Ishikawa (cell line): Measurements from ENCODE around the gene CARMIL1.

Experiments used
- CEBPB ChIP-seq: IDR thresholded peaks from 2 replicates; pipeline ENCODE4 v1.6.1; 2012
- CREB1 ChIP-seq: IDR thresholded peaks from 2 replicates; pipeline ENCODE4 v1.6.1; 2012; ENCODE audit warnings: low read depth
- EGR1 ChIP-seq: IDR thresholded peaks from 2 replicates; pipeline ENCODE4 v1.6.1; 2012
- EP300 ChIP-seq: IDR thresholded peaks from 2 replicates; pipeline ENCODE4 v1.6.1; 2012; ENCODE audit warnings: borderline replicate concordance
- FOXM1 ChIP-seq: IDR thresholded peaks from 2 replicates; pipeline ENCODE4 v1.6.1; 2012; ENCODE audit warnings: low read depth, borderline replicate concordance
- NFIC ChIP-seq: IDR thresholded peaks from 2 replicates; pipeline ENCODE4 v1.6.1; 2012
- RAD21 ChIP-seq: IDR thresholded peaks from 2 replicates; pipeline ENCODE4 v1.6.1; 2012; ENCODE audit warnings: low read depth
- TAF1 ChIP-seq: IDR thresholded peaks from 2 replicates; pipeline ENCODE4 v1.6.1; 2012; ENCODE audit warnings: low read depth, mild to moderate bottlenecking
- TCF12 ChIP-seq: IDR thresholded peaks from 2 replicates; pipeline ENCODE4 v1.6.1; 2012; ENCODE audit warnings: low read depth
- TEAD4 ChIP-seq: IDR thresholded peaks from 2 replicates; pipeline ENCODE4 v1.6.1; 2012
- YY1 ChIP-seq: IDR thresholded peaks from 2 replicates; pipeline ENCODE4 v1.6.1; 2012; ENCODE audit warnings: low read depth
- ZBTB7A ChIP-seq: IDR thresholded peaks from 2 replicates; pipeline ENCODE4 v1.6.1; 2012; ENCODE audit warnings: low read depth
- TF ChIP-seq, protein P1 (sequence below): IDR thresholded peaks from 2 replicates; pipeline ENCODE4 v1.6.1; 2012; ENCODE audit warnings: low read depth, mild to moderate bottlenecking
- TF ChIP-seq, protein P2 (sequence below): IDR thresholded peaks from 2 replicates; pipeline ENCODE4 v1.6.1; 2012
- TF ChIP-seq, protein P3 (sequence below): IDR thresholded peaks from 2 replicates; pipeline ENCODE4 v1.6.1; 2012

Gene CARMIL1

DNA sequence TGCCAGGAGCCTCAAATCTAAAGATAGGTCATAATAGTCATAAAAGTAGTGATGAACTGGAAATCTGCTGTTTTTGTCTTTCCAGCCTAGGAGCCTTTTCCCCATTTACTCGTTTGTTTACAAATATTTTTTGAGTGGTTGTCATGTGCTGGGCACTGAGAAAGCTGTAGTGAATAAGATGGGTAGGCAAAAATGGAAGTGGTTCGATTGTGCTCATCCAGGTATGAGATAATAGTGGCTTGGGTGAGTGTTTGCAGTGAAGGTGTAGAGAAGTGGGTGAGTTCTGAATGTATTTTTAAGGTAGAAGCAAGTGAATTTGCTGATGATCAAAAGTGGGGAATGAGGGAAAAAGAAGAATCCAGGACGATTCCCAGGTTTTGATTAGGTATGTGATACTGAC lies 53.0 kb downstream of the CARMIL1 start:
- TF ChIP-seq, protein P1, sequence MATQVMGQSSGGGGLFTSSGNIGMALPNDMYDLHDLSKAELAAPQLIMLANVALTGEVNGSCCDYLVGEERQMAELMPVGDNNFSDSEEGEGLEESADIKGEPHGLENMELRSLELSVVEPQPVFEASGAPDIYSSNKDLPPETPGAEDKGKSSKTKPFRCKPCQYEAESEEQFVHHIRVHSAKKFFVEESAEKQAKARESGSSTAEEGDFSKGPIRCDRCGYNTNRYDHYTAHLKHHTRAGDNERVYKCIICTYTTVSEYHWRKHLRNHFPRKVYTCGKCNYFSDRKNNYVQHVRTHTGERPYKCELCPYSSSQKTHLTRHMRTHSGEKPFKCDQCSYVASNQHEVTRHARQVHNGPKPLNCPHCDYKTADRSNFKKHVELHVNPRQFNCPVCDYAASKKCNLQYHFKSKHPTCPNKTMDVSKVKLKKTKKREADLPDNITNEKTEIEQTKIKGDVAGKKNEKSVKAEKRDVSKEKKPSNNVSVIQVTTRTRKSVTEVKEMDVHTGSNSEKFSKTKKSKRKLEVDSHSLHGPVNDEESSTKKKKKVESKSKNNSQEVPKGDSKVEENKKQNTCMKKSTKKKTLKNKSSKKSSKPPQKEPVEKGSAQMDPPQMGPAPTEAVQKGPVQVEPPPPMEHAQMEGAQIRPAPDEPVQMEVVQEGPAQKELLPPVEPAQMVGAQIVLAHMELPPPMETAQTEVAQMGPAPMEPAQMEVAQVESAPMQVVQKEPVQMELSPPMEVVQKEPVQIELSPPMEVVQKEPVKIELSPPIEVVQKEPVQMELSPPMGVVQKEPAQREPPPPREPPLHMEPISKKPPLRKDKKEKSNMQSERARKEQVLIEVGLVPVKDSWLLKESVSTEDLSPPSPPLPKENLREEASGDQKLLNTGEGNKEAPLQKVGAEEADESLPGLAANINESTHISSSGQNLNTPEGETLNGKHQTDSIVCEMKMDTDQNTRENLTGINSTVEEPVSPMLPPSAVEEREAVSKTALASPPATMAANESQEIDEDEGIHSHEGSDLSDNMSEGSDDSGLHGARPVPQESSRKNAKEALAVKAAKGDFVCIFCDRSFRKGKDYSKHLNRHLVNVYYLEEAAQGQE: no peak
- no peak for TF ChIP-seq NFIC
- no peak for TF ChIP-seq RAD21
- TF ChIP-seq FOXM1: no peak
- TF ChIP-seq TAF1: no peak
- TF ChIP-seq, protein P2, sequence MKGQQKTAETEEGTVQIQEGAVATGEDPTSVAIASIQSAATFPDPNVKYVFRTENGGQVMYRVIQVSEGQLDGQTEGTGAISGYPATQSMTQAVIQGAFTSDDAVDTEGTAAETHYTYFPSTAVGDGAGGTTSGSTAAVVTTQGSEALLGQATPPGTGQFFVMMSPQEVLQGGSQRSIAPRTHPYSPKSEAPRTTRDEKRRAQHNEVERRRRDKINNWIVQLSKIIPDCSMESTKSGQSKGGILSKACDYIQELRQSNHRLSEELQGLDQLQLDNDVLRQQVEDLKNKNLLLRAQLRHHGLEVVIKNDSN: no peak
- TF ChIP-seq CEBPB: no peak
- no peak for TF ChIP-seq ZBTB7A
- TF ChIP-seq TCF12: no peak
- no peak for TF ChIP-seq TEAD4

DNA sequence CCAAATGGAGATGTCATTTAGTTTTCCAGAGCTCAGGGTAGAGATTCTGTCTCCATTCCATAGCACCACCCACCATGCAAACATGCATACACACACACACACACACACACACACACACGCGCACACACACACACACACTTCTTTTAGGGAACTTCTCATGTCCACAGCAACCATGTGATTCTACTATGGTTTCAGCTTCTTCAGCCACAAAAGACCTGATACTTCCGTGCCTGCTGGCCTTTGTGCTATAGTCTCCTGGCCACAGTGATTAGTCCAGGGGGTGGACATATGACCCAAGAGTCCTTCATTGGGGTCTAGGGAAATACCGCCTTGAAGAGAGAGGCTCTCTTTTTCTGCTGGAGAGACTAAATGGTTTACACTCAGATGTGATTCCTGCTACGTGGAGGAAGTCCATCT lies 53.5 kb downstream of the CARMIL1 start:
- no peak for TF ChIP-seq YY1
- TF ChIP-seq, protein P1: no peak
- TF ChIP-seq, protein P3, sequence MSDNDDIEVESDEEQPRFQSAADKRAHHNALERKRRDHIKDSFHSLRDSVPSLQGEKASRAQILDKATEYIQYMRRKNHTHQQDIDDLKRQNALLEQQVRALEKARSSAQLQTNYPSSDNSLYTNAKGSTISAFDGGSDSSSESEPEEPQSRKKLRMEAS: no peak
- no peak for TF ChIP-seq NFIC
- TF ChIP-seq TAF1: no peak
- no peak for TF ChIP-seq FOXM1
- no peak for TF ChIP-seq ZBTB7A
- TF ChIP-seq TCF12: no peak
- no peak for TF ChIP-seq CREB1
- no peak for TF ChIP-seq EGR1

DNA sequence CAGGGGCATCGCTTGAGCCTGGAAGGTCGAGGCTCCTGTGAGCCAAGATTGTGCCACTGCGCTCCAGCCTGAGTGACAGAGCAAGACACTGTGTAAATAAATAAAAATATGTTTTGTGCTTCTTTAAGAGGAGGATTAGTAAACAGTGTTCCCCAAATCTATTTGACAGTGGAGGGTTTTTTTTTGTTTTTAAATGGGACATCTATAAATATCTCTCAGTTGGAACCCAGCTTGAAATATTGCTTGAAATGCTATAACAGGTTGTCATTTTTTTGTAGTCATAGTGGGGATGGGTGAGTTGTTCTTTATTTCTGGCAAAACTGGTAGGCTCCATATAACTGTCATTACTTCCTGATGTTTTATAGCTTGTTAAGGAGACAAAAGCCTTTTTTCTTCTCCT lies 54.3 kb downstream of the CARMIL1 start:
- no peak for TF ChIP-seq TAF1
- no peak for TF ChIP-seq ZBTB7A
- TF ChIP-seq FOXM1: no peak
- TF ChIP-seq CREB1: no peak
- no peak for TF ChIP-seq EP300
- TF ChIP-seq TCF12: no peak
- no peak for TF ChIP-seq YY1
- TF ChIP-seq RAD21: no peak
- TF ChIP-seq, protein P2: no peak
- TF ChIP-seq, protein P3: no peak
- no peak for TF ChIP-seq NFIC
- TF ChIP-seq, protein P1: no peak
- no peak for TF ChIP-seq CEBPB
- no peak for TF ChIP-seq EGR1
- TF ChIP-seq TEAD4: no peak

DNA sequence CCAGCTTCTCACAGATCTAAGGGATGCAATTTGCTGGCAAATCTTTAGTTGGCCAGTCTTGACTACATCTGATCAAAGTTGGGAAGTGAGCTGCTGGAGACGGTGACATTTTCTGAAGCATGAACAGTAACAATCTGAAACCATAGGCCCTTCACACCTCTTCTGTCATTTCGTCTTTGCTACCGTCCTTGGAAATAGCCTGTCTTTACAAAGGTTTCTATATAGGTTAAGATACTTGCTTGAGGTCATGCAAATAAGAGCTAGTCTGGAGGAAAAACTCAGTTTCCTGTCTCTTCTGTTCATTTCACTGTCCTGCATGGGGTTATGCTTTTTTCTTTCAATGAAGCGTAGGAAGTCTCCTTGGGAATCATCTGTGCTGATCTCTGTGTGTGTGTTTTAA lies 55.6 kb downstream of the CARMIL1 start:
- TF ChIP-seq TCF12 (no peak), NFIC (no peak), FOXM1 (no peak), YY1 (no peak), RAD21 (no peak), CEBPB (no peak), EGR1 (no peak), CREB1 (no peak), TEAD4 (no peak), EP300 (no peak), ZBTB7A (no peak), TAF1 (no peak)
- TF ChIP-seq, protein P3: no peak
- TF ChIP-seq, protein P2: no peak
